Measurements from ENCODE around the gene EPB41.
"Not testable (repeated sequence)": the region's sequence is repeated elsewhere in the genome, so short reads cannot be mapped to it uniquely, and the experiment has no call there.

The EPB41 gene

DNA sequence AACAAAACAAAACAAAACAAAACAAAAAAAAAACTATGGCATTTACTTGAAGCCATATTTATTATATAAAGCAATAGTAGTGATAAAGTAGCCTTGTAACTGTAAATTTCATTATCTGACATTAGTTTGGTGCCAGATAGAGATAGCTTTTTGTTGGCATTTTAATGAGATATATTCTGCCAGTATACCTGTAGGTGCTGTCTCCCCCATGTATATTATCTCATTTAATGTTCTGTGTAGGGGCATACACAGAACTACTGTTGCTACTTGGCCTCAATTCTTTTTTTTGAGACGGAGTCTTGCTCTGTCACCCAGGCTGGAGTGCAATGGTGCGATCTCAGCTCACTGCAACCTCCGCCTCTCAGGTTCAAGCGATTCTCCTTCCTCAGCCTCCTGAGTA is 141.9 kb downstream of the EPB41 start:
- DNase-seq: no peak

DNA sequence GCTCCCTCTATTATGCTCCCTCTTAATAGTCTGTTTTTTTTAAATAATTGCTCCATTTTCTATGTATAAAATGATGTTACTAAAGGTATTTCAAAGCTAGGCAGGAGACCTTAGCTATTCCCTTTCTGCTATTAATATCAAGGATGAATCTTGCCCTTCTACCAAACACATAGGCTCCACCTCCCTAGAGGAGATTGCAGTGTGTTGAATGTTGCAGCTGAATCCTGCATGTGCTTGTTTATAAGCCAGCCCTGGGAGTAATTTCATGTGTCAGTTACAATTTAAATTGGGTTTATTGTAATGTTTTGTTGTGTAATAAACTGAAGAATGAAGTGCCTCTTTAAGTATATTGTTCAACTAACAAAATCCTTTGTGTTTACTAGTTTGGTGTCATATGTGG is 143.3 kb downstream of the EPB41 start:
- DNase-seq: no peak

DNA sequence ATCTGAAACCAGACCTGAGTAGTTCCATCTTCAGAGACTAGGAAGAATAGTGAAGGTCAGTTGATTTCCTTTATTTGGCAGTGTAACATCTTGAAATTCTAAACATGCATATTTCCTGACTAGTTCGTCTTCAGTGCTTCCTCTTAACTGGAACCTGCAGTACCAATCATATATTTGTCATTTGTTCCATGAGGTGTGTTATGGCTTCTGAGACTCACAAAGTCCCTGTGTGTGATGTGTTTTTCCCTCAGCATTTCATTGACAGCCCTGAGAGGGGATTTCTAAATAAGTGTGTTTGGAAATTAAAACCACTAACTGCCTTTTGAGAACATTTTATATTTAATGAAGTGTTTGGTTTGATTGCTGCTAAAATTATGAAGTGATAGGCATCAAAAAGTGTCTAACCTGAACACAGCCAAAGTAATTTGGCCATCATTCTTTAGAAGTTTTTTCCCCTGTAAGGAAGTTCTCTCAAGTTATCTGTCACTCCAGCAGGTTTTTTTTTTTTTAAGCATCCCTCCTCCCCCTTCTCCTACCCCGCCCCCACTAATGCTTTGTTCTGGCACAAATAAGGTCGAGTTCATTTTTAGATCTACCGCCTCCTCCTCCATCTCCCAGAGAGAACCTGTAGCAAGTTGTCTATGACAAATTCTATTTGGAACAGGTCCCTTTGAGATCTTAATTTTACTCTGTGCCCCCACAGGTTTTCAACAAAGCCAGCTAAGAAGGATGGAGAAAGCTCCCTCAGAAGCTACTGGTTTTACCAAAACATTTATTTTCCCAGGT is 148.0 kb downstream of the EPB41 start:
- no peak for DNase-seq

DNA sequence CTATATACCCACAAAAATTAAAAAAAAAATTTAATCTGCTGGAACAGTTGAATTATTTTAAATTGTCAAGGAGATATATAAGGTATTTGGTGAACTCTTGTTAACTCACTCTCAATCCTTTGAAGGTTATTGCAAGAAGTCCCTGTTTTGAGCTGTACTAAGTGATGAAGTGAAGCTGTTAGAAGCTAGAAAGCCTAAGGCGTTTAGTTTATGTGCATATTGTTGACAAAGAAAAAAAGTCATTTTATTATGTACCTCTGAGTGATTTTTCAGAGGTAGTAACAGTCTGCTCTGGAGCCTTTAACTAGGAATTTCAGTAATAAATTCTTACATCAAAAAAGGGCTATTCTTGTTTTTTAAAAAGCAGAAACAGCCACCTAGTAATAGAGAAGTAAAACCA is 149.7 kb downstream of the EPB41 start:
- no peak for DNase-seq

DNA sequence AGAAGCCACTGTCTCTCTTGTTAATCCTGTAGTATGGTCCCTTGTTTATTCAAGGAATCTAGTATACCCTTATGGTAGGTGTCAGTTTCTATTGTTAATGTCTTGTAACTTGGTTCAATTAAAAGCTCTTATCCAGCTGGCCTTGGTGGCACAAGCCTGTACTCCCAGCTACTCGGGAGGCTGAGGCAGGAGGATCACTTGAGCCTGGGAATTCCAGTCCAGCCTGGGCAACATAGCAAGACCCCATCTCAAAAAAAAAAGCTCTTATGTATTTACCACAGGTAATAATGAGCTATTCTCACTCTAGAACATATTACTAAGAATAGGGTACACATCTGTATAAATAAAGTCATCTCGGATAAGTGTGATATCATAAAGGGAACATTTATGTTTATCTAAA is 162.8 kb downstream of the EPB41 start:
- DNase-seq: no peak

DNA sequence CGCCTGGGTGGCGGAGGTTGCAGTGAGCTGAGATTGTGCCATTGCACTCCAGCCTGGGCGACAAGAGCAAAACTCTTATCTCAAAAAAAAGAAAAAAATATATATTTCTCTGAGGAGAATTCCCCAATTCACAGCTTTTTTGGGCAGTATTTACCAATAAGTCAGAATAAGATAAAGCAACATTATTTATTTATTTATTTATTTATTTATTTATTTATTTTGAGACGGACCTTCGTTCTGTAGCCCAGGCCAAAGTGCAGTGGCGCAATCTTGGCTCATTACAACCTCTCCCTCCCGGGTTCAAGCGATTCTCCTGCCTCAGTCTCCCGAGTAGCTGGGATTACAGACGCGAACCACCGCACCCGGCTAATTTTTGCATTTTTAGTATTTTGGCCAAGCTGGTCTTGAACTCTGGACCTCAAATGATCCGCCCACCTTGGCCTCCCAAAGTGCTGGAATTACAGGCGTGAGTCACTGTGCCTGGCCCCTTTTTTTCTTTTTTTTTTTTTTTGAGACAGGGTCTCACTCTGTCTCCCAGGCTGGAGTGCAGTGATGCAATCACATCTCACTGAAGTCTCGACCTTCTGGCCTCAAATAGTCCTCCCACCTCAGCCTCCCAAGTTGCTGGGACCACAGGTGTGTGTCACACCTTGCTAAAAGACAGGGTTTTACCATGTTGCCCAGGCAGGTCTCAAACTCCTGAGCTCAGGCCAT is 165.7 kb downstream of the EPB41 start:
- DNase-seq: not testable (repeated sequence)

DNA sequence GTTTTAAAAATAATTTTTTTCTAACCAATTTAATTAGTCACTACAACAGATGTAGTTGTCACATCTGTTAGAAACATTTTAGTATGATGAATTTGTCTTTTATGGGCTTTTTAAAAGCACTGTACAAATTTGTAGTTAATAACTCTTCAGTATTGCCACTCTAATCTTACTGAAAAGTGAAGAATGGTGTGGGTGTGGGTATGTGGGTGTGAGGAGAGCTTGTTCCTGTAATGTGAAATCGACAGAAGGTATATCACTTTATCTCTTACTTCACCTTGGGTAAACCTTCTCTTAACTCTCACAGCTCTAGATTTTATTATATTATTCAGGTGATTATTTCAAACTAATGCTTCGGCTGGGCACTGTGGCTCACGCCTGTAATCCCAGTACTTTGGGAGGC is 166.8 kb downstream of the EPB41 start:
- DNase-seq: no peak

DNA sequence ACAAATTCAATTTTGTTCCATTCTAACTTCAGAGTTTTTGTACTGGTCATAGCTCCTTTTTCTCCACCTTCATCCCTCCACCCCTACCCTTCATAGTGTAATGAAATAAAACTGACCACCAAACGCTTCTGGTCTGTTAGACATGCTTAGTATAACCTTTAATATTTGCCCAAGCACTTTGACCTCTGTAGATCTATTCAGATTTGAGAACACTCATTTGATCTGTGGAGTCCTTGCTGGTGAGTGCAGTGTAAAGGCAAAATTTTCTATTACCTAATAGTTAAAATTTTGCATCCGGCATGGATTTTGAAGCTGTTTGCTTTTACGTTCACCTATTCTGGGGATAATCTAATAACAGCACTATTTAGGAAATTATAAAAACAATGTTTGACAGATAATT is 168.2 kb downstream of the EPB41 start:
- no peak for DNase-seq

DNA sequence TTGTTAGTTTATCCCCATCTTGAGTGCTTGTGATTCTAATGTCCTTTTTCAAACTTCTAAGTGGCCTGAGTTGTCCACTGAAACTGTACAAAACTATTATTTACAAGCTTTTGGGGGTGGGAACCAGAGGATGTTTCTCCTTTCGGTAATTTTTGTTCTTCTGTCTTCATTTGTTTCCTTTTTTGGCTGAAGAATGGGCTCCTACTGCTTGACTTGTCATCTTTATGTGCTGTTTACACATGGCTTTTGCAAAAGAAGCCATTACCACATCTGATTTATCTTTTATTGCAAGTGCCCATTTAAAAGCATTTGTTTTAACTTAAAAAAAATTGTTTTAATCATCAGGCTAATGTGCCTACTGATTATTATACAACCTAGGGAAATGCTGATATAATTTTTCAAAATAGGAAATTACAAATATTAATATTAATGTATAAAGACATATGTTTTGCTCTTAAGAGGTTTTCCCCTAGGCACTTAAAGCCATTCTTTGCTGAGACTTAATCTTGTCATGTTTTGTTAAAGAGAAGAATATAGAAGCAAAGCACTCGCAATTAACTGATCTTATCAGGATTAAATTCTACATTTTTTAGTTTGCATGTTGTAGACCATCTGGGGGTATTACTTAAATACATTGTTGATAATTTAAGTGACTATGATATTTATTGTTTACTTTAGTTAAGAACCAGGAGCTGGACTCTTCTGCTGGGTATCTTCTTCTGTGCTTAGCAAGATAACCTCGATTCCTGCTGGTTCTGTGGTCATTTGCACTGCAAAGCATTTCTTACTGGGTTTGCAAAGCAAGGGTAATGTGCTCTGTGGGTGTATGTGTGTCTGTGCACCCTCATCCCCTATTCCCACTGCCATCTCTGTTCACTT is 169.2 kb downstream of the EPB41 start:
- no peak for DNase-seq

DNA sequence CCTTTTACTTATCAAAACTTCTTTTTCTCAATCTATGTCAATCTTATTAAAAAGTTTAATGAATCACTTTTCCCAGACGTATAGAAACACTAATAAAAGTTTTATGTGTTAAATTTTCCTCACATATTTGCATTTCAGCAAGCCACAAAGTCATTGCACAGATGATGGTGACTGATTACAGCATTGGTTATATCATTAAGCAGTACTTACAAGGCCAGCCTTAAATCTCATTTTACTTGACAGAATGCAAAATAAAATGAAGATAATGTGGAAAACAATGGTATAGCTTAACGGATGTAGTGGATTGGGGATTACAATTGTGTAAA is 169.8 kb downstream of the EPB41 start:
- no peak for DNase-seq

DNA sequence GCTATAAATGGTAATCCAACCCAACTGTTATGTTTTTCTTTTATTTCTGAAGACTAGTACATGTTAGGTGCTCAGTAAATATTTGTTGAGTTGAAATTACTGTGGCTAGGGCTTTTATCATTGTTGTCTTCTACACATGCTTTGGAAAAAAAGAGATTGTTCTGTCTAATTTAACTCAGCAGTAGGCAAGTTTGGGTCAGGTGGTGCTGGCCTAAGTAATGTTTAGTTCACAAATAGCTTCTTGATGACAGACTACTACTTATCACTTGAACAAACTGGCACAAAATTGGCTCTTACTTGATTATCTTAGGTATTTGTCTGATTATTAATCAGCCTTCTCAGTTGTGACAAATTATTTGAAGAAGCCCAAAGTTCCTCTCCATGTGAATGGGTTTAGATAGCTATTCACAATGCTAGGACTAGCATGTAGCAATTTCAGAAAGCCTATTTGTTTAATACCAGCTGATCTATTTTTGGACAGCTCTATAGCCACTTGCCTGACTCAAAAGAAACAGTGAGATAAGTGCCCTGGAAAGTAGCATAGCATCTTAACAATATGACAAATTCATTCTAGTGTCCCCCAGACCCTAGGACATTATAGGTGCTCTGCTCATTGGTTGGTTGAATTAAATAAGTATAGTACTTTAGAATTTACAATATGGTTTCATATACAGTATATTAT is 176.7 kb downstream of the EPB41 start:
- no peak for DNase-seq

DNA sequence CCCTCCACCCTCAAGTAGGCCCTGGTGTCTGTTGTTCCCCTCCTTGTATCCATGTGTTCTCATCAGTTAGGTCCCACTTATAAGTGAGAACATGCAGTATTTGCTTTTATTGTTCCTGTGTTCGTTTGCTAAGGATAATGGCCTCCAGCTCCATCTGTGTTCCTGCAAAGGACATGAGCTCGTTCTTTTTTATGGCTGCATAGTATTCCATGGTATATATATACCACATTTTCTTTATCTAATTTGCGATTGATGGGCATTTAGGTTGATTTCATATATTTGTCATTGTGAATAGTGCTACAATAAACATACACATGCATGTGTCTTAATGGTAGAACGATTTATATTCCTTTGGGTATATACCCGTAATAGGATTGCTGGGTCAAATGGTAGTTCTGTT is 178.3 kb downstream of the EPB41 start:
- not testable (repeated sequence) for DNase-seq

DNA sequence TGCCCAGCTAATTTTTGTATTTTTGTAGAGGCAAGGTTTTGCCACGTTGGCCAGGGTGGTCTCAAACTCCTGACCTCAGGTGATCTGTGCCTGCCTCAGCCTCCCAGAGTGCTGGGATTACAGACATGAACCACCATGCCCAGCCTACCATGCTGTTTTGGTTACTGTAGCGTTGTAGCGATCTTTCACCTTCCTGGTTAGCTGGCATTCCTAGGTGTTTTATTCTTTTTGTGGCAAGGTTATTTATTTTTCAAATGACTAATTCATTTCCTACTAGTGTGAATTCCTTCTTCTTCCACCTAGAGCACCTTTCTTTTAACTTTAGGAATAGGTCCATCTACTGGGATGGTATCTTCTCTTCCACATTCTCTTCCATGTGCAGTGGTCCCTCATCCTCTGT is 180.1 kb downstream of the EPB41 start:
- no peak for DNase-seq

DNA sequence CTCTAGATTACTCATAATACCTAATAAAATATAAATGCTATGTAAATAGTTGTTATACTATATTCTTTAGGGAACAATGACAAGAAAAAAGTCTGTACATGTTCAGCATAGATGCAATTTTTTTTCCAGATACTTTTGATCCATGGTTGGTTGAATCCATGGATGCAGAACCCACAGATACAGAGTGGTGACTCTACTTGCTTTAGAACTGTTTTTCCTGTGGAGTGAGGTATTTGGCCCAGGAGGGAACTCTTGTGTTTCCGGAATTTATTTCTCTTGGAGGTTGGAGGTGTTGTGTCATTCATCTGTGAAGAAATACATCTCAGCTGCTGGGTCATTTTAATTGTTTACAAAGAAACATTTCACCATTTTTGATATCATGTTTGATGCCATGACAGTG is 180.6 kb downstream of the EPB41 start:
- no peak for DNase-seq

DNA sequence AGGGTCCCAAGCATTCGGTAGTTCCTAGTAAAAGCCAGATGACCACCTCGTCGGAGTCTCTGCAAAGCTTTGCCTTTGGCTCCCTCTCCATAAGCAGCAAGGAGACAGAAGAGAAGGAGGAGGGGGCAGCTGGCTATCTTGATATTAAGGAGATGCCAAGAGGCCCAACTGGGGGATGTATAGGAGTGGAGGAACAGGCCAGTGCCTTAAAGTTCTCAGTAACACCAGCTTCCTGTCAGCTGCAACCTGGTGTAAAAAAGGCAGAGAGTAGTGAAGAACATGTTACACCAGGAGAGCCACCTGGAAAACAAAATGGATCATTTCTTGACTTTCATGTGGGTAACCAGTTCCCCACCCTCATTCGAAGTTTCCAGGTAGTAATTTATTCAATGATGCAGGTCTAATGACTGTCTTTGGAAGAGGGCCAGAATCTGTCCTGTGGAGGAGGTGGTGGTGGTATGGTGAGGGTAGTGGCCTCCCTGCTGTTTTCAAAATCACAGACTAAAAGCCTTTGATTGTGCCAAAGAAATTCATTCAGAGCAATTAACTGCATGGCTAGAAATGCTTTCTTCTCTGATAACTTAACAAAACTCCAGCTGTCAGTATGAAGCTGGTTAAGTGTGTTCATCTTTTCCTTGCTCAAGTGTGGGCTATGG is 182.0 kb downstream of the EPB41 start:
- DNase-seq: no peak

DNA sequence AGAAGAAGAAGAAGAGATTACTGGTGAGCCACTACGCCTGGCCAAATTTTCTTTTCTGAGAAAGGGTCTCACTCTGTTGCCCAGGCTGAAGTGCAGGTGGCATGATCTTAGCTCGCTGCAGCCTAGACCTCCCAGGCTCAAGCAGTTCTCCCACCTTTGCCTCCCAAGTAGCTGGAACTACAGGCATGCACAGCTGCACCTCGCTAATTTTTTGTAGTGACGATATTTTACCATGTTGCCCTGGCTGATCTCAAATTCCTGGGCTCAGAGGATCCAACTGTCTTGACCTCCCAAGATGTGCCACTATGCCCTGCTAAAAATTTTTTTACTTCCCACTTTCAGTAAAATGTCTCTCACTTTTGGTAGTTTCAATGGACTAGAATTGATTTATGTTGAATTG is 184.9 kb downstream of the EPB41 start:
- no peak for DNase-seq

DNA sequence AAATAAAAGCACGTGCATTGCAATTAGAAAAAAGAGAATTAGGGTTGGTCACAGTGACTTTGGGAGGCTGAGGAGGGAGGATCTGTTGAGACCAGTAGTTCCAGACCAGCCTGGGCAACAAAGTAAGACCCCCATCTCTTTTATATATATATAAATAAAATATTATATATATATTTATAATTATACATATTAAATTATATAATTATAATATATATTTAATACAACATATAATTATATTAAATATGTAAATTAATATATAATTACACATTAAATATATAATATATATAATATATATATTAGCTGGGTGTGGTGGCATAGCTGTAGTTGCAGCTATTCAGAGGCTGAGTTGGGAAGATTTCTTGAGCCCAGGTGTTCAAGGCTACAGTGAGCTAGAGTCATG is 186.1 kb downstream of the EPB41 start:
- DNase-seq: no peak

DNA sequence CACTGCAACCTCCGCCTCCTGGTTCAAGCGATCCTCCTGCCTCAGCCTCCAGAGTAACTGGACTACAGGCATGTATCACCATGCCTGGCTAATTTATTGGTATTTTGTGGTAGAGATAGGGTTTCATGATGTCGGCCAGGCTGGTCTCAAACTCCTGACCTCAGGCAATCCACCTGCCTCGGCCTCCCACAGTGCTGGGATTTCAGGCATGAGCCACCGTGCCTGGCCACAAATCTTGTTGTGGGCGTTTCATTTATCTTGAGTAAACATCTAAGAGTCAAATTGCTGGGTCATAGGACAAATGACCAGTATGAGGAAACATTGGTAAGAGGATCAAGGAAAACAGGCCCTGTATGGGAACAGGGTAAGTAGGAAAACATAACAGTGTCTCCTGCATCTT is 191.5 kb downstream of the EPB41 start:
- DNase-seq: no peak

DNA sequence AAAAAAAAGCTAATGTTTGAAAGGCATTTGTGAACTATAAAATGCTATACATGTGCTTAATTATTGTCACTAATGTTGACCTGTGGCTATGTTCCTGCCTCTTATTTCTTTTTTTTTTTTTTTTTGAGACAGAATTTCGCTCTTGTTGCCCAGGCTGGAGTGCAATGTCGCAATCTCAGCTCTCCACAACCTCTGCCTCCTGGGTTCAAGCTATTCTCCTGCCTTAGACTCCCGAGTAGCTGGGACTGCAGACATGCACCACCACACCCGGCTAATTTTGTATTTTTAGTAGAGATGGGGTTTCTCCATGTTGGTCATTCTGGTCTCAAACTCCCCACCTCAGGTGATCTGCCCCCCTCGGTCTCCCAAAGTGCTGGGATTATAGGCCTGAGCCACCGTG is 193.7 kb downstream of the EPB41 start:
- DNase-seq: not testable (repeated sequence)

DNA sequence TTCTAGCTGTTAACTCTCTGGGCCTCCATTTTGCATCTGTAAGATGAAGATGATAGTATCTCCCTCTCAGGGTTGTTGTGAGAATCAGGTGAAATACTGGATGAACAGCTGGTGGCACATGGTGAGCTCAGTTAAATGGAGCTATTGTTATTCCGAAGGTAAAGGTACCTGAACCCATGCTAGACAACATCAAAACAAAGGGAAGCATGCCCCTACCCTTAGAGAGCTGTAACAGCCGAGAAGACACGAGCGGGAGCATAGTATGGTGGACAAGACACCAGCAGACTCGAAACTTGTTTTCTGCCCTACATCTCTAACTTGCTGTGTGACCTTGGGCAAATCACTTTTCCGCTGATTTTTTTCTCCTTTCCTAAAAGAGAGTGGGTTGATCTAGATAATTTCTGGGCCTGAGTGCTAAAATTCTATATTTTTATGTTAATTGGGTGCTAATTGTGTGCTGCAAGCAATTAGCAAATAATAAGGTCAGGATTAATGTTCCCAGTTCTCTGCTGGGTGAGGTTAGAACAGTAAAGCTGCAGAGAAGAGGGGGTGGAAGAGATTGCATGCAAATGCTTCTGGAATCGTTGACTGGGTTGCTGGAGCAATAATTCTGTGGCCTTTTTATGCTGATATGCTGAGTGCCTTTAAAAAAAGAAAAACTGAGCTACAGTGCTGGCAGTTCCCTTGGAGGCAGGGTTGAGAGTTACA is 198.5 kb downstream of the EPB41 start:
- DNase-seq: no peak

DNA sequence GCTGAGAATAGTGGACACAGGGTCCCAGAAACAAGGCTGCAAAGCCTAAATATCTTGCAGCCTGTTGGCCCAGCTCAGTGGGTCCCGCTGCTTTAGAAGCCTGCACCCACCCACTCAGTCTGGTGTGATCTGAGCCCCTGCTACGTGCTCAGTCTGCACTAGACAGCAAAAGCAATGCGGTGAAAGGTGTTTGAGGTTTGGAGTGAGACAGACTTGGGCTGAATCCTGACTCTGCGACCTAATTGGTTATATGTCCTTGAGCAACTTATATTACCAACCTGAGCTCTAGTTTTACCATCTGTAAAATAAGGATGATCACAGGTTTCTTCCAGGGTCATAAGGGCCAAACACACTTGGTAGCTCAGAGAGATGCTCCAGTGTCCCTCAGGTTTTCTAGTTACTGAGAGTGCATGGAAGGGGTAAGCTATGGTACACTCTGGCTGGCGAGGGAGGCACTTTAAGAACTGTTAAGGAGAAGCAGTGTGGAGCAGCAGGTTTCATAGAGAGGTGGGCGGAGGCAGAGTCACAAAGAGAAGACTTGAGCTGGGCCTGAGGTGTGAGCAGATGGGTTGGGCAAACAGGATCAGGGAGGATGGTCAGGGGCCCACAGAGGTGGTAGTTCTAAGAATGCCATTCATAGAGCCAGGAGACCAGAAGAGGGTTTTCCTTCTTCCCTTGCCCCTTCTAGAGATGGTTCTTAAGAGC is 199.2 kb downstream of the EPB41 start:
- no peak for DNase-seq

Measured in T1000 (cell line).